Upper lobe of left lung (tissue), 6 donors: Measurements from ENCODE around the gene LYRM2. TPM values are rescaled to one million over a fixed set of nuclear protein-coding genes. Genes with fewer than 3 reads are reported as not detected.

Experiments used
- ATAC-seq, 2 donors: fragments of 200-7000 bp; cut with Tn5 transposase; one replicate each; pipeline ENCODE4 v1.9.1; 2022; ENCODE audit warnings: mild to moderate bottlenecking in 2 of 2, moderate library complexity in 2 of 2; ENCODE audit not compliant: low FRiP score in 2 of 2
- DNase-seq, 2 donors: peaks; one replicate each; pipeline ENCODE4 v3.0.0-alpha.2; 2019 to 2020
- H3K27ac ChIP-seq, 4 donors: fragments of 200-600 bp; sonication (generic); one replicate each; pipeline ENCODE4 v1.5.1; 2016 to 2019
- H3K27me3 ChIP-seq, 4 donors: fragments of 200-600 bp; sonication (generic); one replicate each; pipeline ENCODE4 v1.5.1; 2017 to 2019
- H3K36me3 ChIP-seq, 4 donors: fragments of 200-600 bp; sonication (generic); one replicate each; pipeline ENCODE4 v1.5.1; 2016 to 2019
- H3K4me1 ChIP-seq, 4 donors: fragments of 200-600 bp; sonication (generic); one replicate each; pipeline ENCODE4 v1.5.1; 2018 to 2019
- H3K4me3 ChIP-seq, 4 donors: fragments of 200-600 bp; sonication (generic); one replicate each; pipeline ENCODE4 v1.5.1; 2017 to 2019; ENCODE audit warnings: mild to moderate bottlenecking in 2 of 4, moderate library complexity in 1 of 4
- H3K9me3 ChIP-seq, 4 donors: fragments of 200-600 bp; sonication (generic); one replicate each; pipeline ENCODE4 v1.5.1; 2018 to 2019
- CTCF ChIP-seq, 6 experiments: fragments of 450-650 bp in 4 of 6; fragments of 200-600 bp in 2 of 6; sonication (generic) in 2 of 6; IDR thresholded peaks; one replicate each; pipeline ENCODE4 v1.5.1; 2016 to 2019; ENCODE audit warnings: antibody characterized with exemption in 6 of 6
- EP300 ChIP-seq, 4 donors: sonication (generic); formaldehyde crosslinking; IDR thresholded peaks; one replicate each; pipeline ENCODE4 v1.5.1; 2017; ENCODE audit warnings: antibody characterized with exemption in 4 of 4, control low read depth in 2 of 4
- POLR2A ChIP-seq, 4 donors: fragments of 450-650 bp; IDR thresholded peaks; one replicate each; pipeline ENCODE4 v1.5.1; 2016 to 2017; ENCODE audit warnings: antibody characterized with exemption in 4 of 4, mild to moderate bottlenecking in 2 of 4
- POLR2AphosphoS5 ChIP-seq, 2 donors: sonication (generic); formaldehyde crosslinking; IDR thresholded peaks; one replicate each; pipeline ENCODE4 v1.5.1; 2017; ENCODE audit warnings: antibody characterized with exemption in 2 of 2
- WGBS, 2 donors: methylation state at CpG; one replicate each; pipeline ENCODE4 v1.1.5; 2017 to 2018; 5-methylcytosine and 5-hydroxymethylcytosine counted together
- total RNA-seq, 6 donors: library from RNA; depleted of rRNA in 4 of 6; stranded (reverse); fragments of >200 nt in 4 of 6; gene quantifications; one replicate each; pipeline versions ENCODE4 v1.1.0 to v1.2.1, GENCODE V29; 2016 to 2021
- donor health status: DM: no; HTN: no; CAD: no; lungs with moderate emphysema.
- donor health status: DM: no; HTN: yes; CAD: no; lungs with severe emphysema.

LYRM2 gene
- total RNA-seq, 6 donors from 2014 or later, result 7.3 to 32.4 (median 22.2) TPM

GRCh38 chr6:89520736-89521135, 117.8 kb downstream of the LYRM2 start:
- H3K36me3 ChIP-seq, result no peaks in the 10 kb centered on the region
- H3K4me3 ChIP-seq, result no peak overlapping the region
- H3K4me1 ChIP-seq, result no peaks in the 10 kb centered on the region
- H3K9me3 ChIP-seq, result no peaks in the 10 kb centered on the region
- no peak for TF ChIP-seq EP300 (IDR thresholded peaks at IDR 0.05)
- no peak for TF ChIP-seq CTCF (IDR thresholded peaks at IDR 0.05)
- TF ChIP-seq POLR2AphosphoS5 (IDR thresholded peaks at IDR 0.05), result no peak
- TF ChIP-seq POLR2A (IDR thresholded peaks at IDR 0.05), result no peak
- ATAC-seq (no peak), DNase-seq (no peak)
- no peaks in the 10 kb centered on the region for H3K27me3 ChIP-seq
- H3K27ac ChIP-seq, result no peak overlapping the region

DNA sequence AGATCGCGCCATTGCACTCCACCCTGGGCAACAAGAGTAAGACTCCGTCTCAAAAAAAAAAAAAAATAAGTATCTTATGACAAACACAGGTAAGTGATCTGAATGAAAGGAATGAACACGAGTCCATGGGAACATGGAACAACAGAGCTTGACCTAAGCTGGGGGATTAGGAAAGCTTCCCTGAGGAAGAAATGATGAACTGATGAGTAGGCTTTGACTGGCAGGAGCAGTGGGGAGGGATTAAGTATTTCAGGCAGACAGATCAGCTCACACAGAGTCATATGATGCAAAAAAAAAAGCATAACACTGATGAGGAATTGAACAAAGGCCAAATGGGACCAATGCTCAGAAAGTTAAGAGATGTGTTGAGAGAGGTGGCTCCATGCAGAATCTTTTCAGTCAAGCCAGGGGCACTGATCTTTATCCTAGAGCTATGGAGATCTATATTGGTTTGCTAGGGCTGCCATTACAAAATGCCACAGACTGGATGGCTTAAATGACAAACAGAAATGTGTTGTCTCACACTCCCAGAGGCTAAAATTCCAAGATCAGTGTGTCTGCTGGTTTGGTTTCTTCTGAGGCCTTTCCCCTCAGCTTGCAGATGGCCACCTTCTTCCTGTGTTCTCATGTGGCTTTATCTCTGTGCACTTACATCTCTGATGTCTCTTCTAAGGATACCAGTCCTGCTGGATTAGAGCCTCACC, 120.0 kb downstream of the LYRM2 start:
- no peak for TF ChIP-seq CTCF (IDR thresholded peaks at IDR 0.05)
- TF ChIP-seq POLR2A (IDR thresholded peaks at IDR 0.05), result no peak
- TF ChIP-seq POLR2AphosphoS5 (IDR thresholded peaks at IDR 0.05), result no peak
- TF ChIP-seq EP300 (IDR thresholded peaks at IDR 0.05), result no peak
- no peak for DNase-seq
- 95 to 97% methylated on average over 4 of the region's 4 CpGs for WGBS, 2 donors
- H3K4me3 ChIP-seq, result no peak overlapping the region
- no peaks in the 10 kb centered on the region for H3K36me3 ChIP-seq
- H3K27ac ChIP-seq, result no peak overlapping the region
- ATAC-seq, result no peak
- no peaks in the 10 kb centered on the region for H3K4me1 ChIP-seq
- H3K9me3 ChIP-seq, result no peaks in the 10 kb centered on the region
- H3K27me3 ChIP-seq, result no peaks in the 10 kb centered on the region

Other genes with a start within 250 kb of the LYRM2 start
- 10 to 100 TPM; 17.5 to 62.7 (median 29.7) TPM for gene RRAGD, start 226.5 kb downstream of the LYRM2 start, total RNA-seq
- 10 to 100 TPM; 14.5 to 60.8 (median 30.7) TPM for gene ANKRD6, start 205.6 kb downstream of the LYRM2 start, total RNA-seq
- gene MDN1, start 181.0 kb upstream of the LYRM2 start, total RNA-seq, result 10 to 100 TPM; 23.4 to 44.1 (median 29.6) TPM
- gene CASP8AP2, start 191.1 kb upstream of the LYRM2 start, total RNA-seq, result 10 to 100 TPM in 4 of 6 donors, 1 to 10 TPM in 2; 9.6 to 26.5 (median 13.3) TPM